Right hindlimb (tissue), 1 donor: ENCODE measurements around the gene TMEM63B.
"Not testable (repeated sequence)": the region's sequence is repeated elsewhere in the genome, so short reads cannot be mapped to it uniquely, and the experiment has no call there.

Source experiments
- DNase-seq: peaks from one replicate; pipeline ENCODE4 v3.0.0-alpha.2; 2018

TMEM63B gene

DNA sequence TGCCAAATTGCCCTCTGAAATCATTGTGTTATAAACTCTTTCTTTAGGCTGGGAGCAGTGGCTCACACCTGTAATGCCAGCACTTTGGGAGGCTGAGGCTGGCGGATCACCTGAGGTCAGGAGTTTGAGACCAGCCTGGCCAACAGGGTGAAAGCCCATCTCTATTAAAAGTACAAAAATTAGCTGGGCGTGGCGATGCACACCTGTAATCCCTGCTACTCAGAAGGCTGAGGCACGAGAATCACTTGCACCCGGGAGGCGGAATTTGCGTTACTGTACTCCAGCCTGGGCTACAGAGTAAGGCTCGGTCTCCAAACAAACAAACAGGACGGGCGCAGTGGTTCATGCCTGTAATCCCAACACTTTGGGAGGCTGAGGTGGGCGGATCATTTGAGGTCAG, 69.0 kb downstream of the TMEM63B start:
- not testable (repeated sequence) for DNase-seq

DNA sequence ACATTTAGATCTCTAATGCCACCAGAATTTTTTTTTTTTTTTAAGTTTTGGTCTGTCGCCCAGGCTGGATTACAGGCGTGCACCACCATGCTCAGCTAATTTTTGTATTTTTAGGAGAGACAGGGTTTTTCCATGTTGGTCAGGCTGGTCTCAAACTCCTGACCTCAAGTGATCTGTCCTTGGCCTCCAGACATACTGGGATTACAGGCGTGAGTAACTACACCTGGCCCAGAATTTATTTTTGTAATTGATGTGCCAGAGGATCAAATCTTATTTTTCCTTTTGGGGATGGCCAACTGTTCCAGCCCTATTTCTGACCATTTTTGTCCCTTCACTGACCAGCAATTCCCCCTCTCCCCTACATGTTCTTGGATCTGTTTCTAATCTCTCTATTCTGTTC, 71.3 kb downstream of the TMEM63B start:
- no peak for DNase-seq

DNA sequence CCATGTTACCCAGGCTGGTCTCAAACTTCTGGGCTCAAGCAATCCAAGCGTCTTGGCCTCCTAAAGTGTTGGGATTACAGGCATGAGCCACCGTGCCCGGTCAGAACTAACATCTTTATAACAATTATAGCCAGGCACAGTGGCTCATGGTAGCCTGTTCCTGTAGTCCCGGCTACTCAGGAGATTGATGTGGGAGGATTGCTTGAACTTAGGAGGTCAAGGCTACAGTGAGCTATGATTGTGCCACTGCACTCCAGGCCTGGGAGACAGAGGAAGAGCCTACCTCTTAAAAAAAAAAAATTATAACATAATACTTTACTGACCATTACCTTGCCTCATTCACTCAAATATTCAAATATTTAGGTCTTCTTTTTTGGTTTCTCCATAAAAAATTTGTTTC, 72.5 kb downstream of the TMEM63B start:
- DNase-seq: no peak

DNA sequence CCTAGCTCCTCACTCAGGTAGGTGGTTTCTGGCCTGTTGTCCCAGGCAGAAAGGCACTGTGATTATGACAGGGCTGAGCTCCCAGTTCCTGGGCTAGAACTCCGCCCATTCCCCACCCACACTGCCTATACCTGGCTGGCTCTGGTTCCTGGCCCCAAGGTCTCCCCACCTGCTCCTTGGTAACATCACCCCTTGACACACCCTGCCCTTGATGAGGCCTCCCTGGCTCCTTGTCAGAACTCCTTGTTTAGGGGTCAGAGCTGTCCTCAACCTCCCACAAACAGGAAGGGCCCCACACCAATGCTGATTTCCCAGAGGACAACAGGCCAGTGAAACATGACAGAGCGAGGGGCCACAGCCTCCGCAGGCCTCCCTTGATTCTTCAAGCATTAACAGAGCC, 73.8 kb downstream of the TMEM63B start:
- no peak for DNase-seq

DNA sequence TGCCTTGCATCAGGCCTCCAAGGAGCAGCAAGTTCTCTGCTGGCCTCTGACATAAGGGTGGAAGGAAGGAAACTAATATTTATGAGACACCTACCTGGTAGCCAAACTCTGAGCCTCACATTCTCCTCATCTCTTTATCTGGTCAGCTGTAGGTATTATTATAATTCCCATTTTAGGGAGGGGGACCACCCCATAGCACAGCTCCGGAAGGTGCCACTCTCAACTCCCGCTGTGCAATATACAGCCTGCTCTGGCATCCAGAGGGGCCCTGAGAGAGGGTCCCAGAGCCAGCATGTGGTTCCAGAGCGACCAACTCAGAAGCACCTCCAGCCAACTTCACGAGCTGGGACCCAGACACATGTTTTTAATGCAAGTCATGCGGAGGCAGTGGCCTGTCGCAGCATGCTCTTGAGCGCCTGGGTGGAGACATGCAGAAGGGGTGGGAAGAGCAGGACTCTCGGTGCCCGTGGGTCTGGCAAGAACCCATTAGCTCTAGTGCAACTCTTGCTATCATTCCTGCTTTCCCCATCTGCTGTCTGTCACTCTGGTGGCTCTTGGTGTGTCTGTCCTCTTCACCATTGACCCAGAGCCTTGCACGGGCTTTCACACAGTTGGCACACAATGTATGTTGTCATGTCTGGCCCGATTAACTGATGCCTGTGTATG, 74.4 kb downstream of the TMEM63B start:
- no peak for DNase-seq

DNA sequence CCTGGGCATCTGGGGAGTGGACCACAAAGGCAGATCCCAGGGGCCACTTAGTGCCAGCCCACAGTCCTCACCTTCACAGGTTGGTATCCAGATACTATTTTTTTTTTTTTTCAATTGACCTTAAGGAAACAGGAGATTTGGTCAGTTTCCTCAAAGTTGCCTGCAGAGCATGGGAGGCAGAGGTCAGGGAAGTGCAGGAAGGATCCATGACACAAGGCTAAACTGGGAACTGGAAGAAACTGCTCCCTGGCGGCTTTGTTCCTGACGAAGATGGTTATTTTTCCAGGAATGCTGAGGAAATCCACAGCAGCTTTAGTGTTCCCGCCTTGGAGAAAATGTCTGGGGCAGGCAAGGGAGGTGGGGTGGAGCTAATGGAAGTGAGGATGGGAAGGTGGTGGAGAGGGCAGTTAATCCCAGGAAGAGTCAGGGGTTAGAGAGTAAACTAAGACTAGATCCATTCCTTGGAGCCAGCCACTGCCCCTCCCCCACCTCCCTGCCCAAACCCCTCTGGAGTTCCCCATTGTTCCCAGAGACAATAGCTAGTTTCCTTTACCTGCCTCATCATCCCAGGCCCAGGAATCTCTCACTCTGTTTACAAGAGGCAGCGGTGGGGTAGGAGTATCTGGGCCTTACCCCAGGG, 75.1 kb downstream of the TMEM63B start:
- no peak for DNase-seq

DNA sequence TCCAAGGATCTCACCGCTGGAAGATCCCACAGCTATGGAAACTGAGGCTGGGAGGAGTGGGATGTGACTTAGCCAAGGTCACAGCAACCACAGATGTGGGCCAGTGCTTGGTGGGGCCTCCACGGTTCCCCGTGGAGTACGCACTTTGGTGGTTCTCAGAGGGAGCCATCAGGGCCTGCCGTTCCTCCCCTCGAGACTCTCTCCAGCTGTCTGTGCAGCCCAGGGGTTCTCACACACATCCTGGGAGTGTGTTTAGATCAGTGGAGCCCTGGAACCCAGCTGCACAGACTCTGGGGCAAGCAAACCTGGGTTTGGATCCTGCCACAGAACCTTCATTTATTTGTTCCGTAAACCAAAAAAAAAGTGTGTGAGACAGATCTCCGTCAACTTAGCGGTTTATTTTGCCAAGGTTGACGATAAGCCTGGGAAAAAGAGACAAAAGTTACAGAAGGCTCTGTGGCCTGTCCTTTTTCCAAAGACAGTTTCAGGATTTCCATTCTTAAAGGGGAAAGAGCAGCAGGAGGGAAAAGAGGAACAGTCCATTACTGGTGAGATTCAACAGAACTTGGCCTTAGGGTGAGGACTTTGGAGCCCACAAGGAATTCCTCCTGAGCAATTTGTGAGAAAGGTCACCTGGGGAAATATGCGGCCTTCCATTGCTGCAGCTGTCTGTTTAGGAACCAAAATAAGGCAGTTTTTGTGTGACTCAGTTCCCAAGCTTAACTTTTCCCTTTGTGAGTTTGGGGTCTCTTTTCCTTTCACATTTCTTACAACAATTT, 75.8 kb downstream of the TMEM63B start:
- no peak for DNase-seq

DNA sequence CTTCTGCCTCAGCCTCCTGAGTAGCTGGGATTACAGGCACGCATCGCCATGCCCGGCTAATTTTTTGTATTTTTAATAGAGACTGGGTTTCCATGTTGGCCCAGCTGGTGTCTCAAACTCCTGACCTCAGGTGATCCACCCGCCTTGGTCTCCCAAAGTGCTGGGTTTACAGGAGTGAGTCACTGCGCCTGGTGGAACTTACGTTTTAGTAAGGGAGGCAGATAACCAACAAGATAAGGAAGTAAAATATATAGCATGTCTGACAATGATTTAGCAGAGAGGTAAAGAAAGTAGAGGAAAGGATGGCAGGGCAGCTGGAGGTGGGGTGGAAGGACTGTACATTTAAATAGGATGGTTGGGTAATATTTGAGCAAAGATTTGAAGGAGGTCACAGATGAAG, 76.6 kb downstream of the TMEM63B start:
- no peak for DNase-seq
